ENCODE measurements around the gene HYAL1. TPM values are rescaled to one million over a fixed set of nuclear protein-coding genes. Genes with fewer than 3 reads are reported as not detected.

The HYAL1 gene
- total RNA-seq, 1 donor from 2014 or later = 0.36 TPM

DNA sequence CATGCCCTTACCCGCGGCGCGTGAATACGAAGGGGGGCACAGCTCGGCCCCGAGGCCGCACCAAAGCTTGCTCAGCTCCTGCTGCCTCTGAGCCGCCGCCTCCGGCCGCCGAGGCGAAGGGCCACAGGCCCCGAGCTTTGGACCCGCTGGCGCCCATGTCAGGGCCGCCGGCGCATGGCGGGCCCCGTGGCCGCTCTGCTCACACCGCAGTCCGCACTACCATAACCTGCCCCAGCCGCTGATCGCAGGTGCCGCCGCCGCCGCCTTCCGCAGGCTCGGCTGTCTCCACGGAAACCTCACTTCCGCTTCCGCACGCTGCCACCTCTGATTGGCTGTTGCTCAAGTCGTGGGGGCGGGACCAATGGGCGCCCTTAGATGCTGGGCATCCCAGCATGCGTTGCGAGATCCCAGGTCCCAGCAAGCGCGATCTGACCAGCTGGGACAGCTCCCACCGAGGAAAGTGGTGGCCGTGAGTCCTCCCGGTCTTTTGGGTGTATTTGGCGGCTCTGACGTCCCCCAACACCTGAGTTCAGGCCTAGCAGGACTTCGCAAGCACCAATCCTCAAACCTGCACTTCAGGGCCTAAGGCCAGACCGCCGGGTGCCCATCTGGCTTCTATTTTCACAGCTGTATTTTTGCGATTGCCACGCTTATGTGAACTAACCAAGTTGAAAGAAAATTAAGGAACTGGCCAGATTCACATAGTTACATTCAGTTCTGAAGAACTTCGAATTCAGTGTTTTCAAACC lies 24.7 kb upstream of the HYAL1 start, which contains the start of gene TUSC2:
Gene TUSC2 (minus strand): TSS at position 281 of the 749 bp plus-strand sequence. CDS start 124 bp downstream, at position 157.
- no peaks in the 10 kb centered on the region for H3K9me3 Mint-ChIP-seq
- H3K4me3 Mint-ChIP-seq = peak within 1 kb of the TSS; percentile 93
- no peaks in the 10 kb centered on the region for H3K27me3 Mint-ChIP-seq (ENCODE audit: insufficient read depth)
- H3K4me1 Mint-ChIP-seq (ENCODE audit: low read depth) = peaks cover 25% of the 10 kb centered on the region
- H3K36me3 Mint-ChIP-seq (ENCODE audit: low read depth) = peaks cover 29% of the 10 kb centered on the region
- DNase-seq (ENCODE audit: low spot score) = peak; percentile 92
- H3K27ac Mint-ChIP-seq = peak within 1 kb of the TSS; percentile 88
- intact Hi-C loops (cut with micrococcal nuclease) = loop anchor here (1.0 kb wide), 4 partner anchors 8 to 36 kb away; partner anchors contain the start of genes HYAL3, IFRD2 and NAA80

GRCh38 chr3:50327129-50327528 lies 23.8 kb upstream of the HYAL1 start:
- H3K36me3 Mint-ChIP-seq (ENCODE audit: low read depth) = peaks cover 27% of the 10 kb centered on the region

GRCh38 chr3:50326182-50326541 lies 22.8 kb upstream of the HYAL1 start:
- no peak overlapping the region for H3K27ac Mint-ChIP-seq
- DNase-seq (ENCODE audit: low spot score) = no peak
- no peaks in the 10 kb centered on the region for H3K9me3 Mint-ChIP-seq

More at GRCh38 chr3:50327129-50327528, 23.8 kb upstream of the HYAL1 start:
- no peaks in the 10 kb centered on the region for H3K27me3 Mint-ChIP-seq (ENCODE audit: insufficient read depth)
- no peak for DNase-seq (ENCODE audit: low spot score)
- H3K4me3 Mint-ChIP-seq = peak overlapping the region; percentile 93
- H3K27ac Mint-ChIP-seq = peak overlapping the region; percentile 72
- peaks cover 25% of the 10 kb centered on the region for H3K4me1 Mint-ChIP-seq (ENCODE audit: low read depth)
- H3K9me3 Mint-ChIP-seq = no peaks in the 10 kb centered on the region
- intact Hi-C loops (cut with micrococcal nuclease) = no loop called here

GRCh38 chr3:50325497-50326181 lies 22.3 kb upstream of the HYAL1 start:
- Mint-ChIP-seq H3K36me3 (ENCODE audit: low read depth) (peaks cover 17% of the 10 kb centered on the region), H3K4me3 (peak overlapping the region; percentile 93), H3K9me3 (no peaks in the 10 kb centered on the region), H3K27ac (no peak overlapping the region), H3K27me3 (ENCODE audit: insufficient read depth) (no peaks in the 10 kb centered on the region), H3K4me1 (ENCODE audit: low read depth) (peaks cover 27% of the 10 kb centered on the region)
- intact Hi-C loops (cut with micrococcal nuclease) = no loop called here
- DNase-seq (ENCODE audit: low spot score) = no peak

More at GRCh38 chr3:50326182-50326541, 22.8 kb upstream of the HYAL1 start:
- no peaks in the 10 kb centered on the region for H3K27me3 Mint-ChIP-seq (ENCODE audit: insufficient read depth)
- intact Hi-C loops (cut with micrococcal nuclease) = no loop called here
- H3K4me1 Mint-ChIP-seq (ENCODE audit: low read depth) = peaks cover 25% of the 10 kb centered on the region
- H3K36me3 Mint-ChIP-seq (ENCODE audit: low read depth) = peaks cover 22% of the 10 kb centered on the region
- peak overlapping the region; percentile 93 for H3K4me3 Mint-ChIP-seq

- intact Hi-C loops (cut with micrococcal nuclease) = no loop called here
- peak overlapping the region; percentile 23 for H3K27ac Mint-ChIP-seq
- peak overlapping the region; percentile 15 for H3K4me3 Mint-ChIP-seq
- H3K9me3 Mint-ChIP-seq = no peaks in the 10 kb centered on the region
- H3K27me3 Mint-ChIP-seq (ENCODE audit: insufficient read depth) = no peaks in the 10 kb centered on the region
- peaks cover 14% of the 10 kb centered on the region for H3K36me3 Mint-ChIP-seq (ENCODE audit: low read depth)
- DNase-seq (ENCODE audit: low spot score) = no peak
- peaks cover 32% of the 10 kb centered on the region for H3K4me1 Mint-ChIP-seq (ENCODE audit: low read depth)
Observed at GRCh38 chr3:50325113-50325480, 21.7 kb upstream of the HYAL1 start.

DNA sequence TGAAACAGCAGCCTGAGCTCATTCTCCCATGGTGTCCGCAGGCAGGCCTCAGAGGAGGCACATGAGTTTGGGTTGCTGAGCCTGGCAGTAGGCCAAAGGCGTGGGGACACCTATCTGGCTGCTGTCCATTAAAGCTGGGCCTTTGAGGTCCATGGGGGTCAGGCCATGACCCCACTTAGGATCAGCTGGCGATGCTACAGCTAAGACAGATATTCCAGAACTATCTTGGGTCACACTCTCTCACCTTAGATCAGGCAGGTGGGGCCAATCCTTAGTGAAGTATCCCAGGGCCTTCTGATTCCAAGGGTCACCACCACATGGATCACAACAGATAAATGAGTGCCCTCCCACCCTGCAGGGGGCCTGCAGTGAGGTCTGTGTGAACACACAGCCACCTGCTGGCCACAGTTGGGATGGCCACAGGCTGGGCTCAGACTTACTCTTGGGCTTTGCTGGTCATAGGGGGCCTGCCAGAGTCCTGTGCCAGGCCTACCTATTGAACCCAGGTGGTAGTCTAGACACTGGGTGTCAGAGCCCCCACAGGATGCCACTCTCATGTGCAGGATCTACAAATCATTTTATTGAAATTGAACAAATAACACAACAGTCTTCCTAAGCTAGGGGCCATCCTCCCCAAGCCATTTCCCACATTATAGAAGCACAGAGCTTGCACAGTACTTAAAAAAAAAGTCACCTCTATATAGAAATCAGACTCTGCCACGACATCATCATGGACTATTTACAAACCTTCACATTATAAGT lies 21.2 kb upstream of the HYAL1 start:
- Mint-ChIP-seq H3K4me1 (ENCODE audit: low read depth) (peaks cover 36% of the 10 kb centered on the region), H3K27me3 (ENCODE audit: insufficient read depth) (no peaks in the 10 kb centered on the region), H3K9me3 (no peaks in the 10 kb centered on the region), H3K36me3 (ENCODE audit: low read depth) (peaks cover 11% of the 10 kb centered on the region), H3K27ac (peak overlapping the region; percentile 23), H3K4me3 (no peak overlapping the region)
- DNase-seq (ENCODE audit: low spot score) = peak; percentile 54
- intact Hi-C loops (cut with micrococcal nuclease) = loop anchor here (1.0 kb wide), 1 partner anchor 50 kb away; no protein-coding TSS in a partner anchor

DNA sequence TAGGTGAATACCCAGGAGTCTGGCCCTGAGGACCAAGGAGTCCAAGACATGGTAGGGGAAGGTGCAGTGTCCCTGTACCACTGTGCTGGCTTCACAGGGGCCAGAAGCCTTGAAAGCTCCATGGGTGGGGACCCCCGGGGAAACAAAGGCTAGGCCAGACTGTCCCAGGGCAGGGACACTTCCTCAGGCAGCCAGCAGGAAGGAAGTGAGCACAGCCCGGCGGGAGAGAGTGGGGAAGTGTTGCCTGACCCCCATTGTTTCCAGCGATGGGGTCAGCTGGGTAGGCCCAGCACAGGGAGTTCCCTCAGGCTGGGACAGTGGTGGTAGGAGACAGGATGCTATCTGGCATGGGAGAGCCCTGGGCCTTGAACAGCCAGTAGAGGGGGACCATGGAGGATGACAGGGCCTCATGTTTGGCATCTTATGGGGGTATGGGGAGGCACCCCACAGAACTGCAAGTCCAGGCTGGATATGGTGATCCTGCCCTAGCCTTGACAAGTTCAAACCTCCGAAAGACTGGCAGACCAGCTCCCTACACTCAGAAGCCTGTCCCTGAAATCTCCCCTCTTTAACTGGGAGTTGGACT lies 20.3 kb upstream of the HYAL1 start:
- no peak for DNase-seq (ENCODE audit: low spot score)
- intact Hi-C loops (cut with micrococcal nuclease) = loop anchor here (1.0 kb wide), 1 partner anchor 49 kb away; no protein-coding TSS in a partner anchor
- Mint-ChIP-seq H3K27me3 (ENCODE audit: insufficient read depth) (no peaks in the 10 kb centered on the region), H3K9me3 (no peaks in the 10 kb centered on the region), H3K27ac (no peak overlapping the region), H3K4me3 (no peak overlapping the region), H3K36me3 (ENCODE audit: low read depth) (peaks cover 17% of the 10 kb centered on the region), H3K4me1 (ENCODE audit: low read depth) (peaks cover 39% of the 10 kb centered on the region)

GRCh38 chr3:50323092-50323600 lies 19.8 kb upstream of the HYAL1 start:
- intact Hi-C loops (cut with micrococcal nuclease) = no loop called here
- Mint-ChIP-seq H3K9me3 (no peaks in the 10 kb centered on the region), H3K4me1 (ENCODE audit: low read depth) (peaks cover 39% of the 10 kb centered on the region), H3K27ac (peak overlapping the region; percentile 18), H3K27me3 (ENCODE audit: insufficient read depth) (no peaks in the 10 kb centered on the region), H3K4me3 (no peak overlapping the region), H3K36me3 (ENCODE audit: low read depth) (peaks cover 16% of the 10 kb centered on the region)
- no peak for DNase-seq (ENCODE audit: low spot score)

GRCh38 chr3:50322386-50323091 lies 19.2 kb upstream of the HYAL1 start, which contains the start of gene HYAL2:
TSS of gene HYAL2 (minus strand) at chr3:50322745. CDS start at chr3:50320489, 2,256 bp downstream.
- H3K27ac Mint-ChIP-seq = peak within 1 kb of the TSS; percentile 83

GRCh38 chr3:50322115-50322385 lies 18.7 kb upstream of the HYAL1 start:
- peak overlapping the region; percentile 83 for H3K27ac Mint-ChIP-seq
- H3K9me3 Mint-ChIP-seq = no peaks in the 10 kb centered on the region
- intact Hi-C loops (cut with micrococcal nuclease) = no loop called here
- no peaks in the 10 kb centered on the region for H3K27me3 Mint-ChIP-seq (ENCODE audit: insufficient read depth)
- peaks cover 17% of the 10 kb centered on the region for H3K36me3 Mint-ChIP-seq (ENCODE audit: low read depth)
- DNase-seq (ENCODE audit: low spot score) = no peak
- peaks cover 36% of the 10 kb centered on the region for H3K4me1 Mint-ChIP-seq (ENCODE audit: low read depth)
- no peak overlapping the region for H3K4me3 Mint-ChIP-seq

More at GRCh38 chr3:50322386-50323091, 19.2 kb upstream of the HYAL1 start, which contains the start of gene HYAL2:
- no peaks in the 10 kb centered on the region for H3K9me3 Mint-ChIP-seq
- intact Hi-C loops (cut with micrococcal nuclease) = no loop called here
- H3K27me3 Mint-ChIP-seq (ENCODE audit: insufficient read depth) = no peaks in the 10 kb centered on the region
- peak within 1 kb of the TSS; percentile 79 for H3K4me3 Mint-ChIP-seq
- peaks cover 17% of the 10 kb centered on the region for H3K36me3 Mint-ChIP-seq (ENCODE audit: low read depth)
- peaks cover 39% of the 10 kb centered on the region for H3K4me1 Mint-ChIP-seq (ENCODE audit: low read depth)
- DNase-seq (ENCODE audit: low spot score) = no peak

GRCh38 chr3:50321336-50322114 lies 18.2 kb upstream of the HYAL1 start:
- no peaks in the 10 kb centered on the region for H3K9me3 Mint-ChIP-seq
- H3K4me3 Mint-ChIP-seq = peak overlapping the region; percentile 79
- H3K4me1 Mint-ChIP-seq (ENCODE audit: low read depth) = peaks cover 35% of the 10 kb centered on the region
- H3K27ac Mint-ChIP-seq = peak overlapping the region; percentile 83
- peak; percentile 81 for DNase-seq (ENCODE audit: low spot score)
- peaks cover 17% of the 10 kb centered on the region for H3K36me3 Mint-ChIP-seq (ENCODE audit: low read depth)
- no peaks in the 10 kb centered on the region for H3K27me3 Mint-ChIP-seq (ENCODE audit: insufficient read depth)
- intact Hi-C loops (cut with micrococcal nuclease) = loop anchor here (1.0 kb wide), 5 partner anchors 16 to 129 kb away; partner anchors contain the start of genes HYAL3, IFRD2, NAA80 and TMEM115
